Stimulated activated CD8-positive, alpha-beta memory T cell treated with anti-CD3 and anti-CD28 coated beads, Interleukin-12 subunit alpha, Interleukin-12 subunit beta, amount 100 ng/mL, for 1 hour (primary cell): ENCODE data around the gene TMEM91.

Experiments used
- DNase-seq: peaks from one replicate; pipeline ENCODE4 v3.0.0-alpha.2; 2020; ENCODE audit warnings: low read depth

The TMEM91 gene

DNA sequence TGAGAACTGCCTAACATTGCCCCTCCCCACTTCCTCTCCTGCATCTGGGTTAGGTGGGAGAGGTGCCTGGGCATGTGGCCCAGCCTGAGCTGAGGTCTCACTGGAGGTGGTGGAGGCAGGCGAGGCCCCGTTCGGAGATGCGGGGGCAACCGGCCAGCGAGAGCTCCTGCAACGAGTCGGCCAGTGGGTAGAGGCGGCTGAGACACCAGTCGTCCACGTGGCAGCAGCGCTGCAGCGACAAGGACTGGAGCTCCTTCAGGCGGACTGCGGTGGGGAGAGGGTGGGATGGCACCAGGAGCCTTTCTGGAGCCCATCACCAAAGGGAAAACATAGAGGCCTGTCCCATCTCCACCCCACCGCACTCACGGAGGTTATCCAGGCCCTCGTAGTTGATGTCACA, 56.8 kb downstream of the TMEM91 start:
- DNase-seq = no peak
